GM19239 (cell line): ENCODE measurements around the gene COMMD7.

ENCODE experiments used
- DNase-seq: peaks from one replicate; pipeline ENCODE4 v3.0.0; 2011; ENCODE audit warnings: low spot score; ENCODE audit not compliant: insufficient read length
- FAIRE-seq: peaks from 2 replicates; lab custom pipeline; 2011; peaks lifted over from hg19 to GRCh38; lab: Jason Lieb, UNC

Gene COMMD7

GRCh38 chr20:32743237-32744112 lies at the start of gene COMMD7:
TSS of gene COMMD7 (minus strand) at chr20:32743467. CDS start at chr20:32743391, 76 bp downstream.
- FAIRE-seq (peak; percentile 23), DNase-seq (peak; percentile 55)

DNA sequence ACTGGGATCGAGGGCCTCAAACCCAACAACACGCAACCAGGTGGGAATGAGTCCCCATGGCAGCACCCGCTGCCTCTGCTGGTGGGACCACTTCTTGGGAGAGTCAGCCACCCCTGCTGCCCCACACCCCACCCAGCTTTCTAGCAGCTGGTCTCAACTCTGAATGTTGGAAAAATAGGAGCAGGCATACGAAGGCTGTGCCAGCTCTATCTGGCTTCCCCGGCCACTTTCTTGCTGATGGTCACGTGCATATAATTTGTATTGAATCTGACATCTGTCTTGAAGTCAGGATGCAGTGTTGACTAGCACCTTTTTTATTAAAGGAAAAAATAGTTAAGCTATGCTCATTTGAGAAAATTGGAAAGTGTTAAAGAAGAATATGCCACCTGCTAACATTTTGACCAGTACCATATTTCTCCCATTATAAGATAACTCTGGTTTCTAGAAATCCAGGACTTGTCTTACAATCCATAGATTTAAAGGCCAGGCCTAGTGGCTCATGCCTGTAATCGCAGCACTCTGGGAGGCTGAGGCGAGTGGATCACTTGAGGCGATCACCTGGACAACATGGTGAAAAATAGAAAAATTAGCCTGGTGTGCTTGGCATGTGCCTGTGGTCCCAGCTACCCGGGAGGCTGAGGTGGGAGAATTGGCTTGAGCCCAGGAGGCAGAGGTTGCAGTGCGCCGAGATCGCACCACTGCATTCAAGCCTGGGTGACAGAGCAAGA lies 49.6 kb upstream of the COMMD7 start:
- no peak for FAIRE-seq

DNA sequence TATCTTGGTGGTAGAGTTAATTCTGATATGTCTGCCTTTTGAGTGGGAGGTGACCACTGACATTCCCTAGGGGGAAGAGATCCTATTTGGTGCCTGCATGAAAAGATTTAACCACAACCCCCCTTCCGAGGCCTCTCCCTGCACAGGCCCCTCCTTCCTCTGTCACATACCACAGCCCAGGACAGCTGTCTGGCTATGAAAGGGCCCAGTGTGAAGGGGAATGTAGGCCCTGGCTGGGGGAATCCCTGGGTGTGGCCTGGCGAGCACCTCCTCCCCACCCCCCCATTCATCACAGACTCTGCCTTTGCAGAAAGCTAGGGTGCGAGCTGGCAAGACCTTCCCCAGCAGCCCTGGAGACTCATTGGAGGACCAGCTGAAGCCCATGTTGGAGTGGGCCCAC lies 49.0 kb upstream of the COMMD7 start:
- peak; percentile 63 for DNase-seq
- FAIRE-seq = no peak

More for the DNA sequence above, 49.6 kb upstream of the COMMD7 start:
- no peak for DNase-seq

DNA sequence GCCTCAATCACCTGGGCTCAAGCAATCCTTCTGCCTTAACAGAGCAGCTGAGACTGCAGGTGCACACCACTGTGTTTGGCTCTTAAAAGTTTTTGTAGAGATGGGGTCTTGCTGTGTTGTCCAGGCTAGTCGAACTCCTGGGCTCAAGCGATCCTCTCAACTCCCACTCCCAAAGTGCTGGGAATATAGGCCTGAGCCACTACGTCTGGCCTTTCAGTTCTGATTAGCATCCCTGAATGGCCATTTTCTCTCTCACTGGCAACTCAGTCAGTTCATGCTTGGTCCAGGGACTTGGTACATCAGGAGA lies 47.4 kb upstream of the COMMD7 start:
- DNase-seq (no peak), FAIRE-seq (no peak)

DNA sequence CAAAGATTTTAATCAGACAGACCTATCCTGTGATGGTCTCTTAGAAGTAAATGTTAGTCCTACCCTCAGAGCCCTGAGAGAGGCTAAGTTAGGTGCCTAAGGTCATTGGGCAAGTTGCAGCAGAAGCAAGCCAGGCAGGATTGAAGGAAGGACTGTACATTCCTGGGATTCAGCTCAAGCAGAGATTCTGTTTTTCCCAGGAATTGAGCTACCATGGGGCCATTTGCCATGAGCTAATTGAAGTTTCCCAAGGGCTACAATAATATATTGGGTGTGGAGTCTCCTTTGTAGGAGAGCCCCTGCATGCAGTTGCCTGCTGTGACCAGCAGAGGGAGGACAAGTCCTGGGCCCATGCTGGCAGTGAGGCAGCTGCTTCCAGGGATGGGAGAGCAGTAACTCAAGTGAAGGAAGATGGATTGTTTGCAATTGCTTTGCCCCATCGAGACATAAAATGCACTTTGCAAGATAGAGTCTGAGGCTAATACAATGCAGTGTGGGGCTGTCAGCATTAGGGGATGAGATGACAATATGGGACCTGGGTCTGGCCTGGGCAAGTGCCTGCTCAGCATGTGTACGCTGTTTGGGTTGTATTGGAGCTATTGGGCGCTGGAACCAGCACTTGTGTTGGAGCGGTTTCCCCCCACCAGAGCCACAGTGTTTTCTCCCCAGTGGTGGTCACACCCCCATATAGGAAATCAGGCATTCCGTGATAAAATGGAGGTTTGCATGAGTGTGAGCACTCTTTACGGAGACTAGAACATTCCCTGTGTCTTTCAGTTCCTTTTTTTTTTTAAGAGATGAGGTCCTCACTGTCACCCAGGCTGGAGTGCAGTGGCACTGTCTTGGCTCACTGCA lies 46.9 kb upstream of the COMMD7 start:
- peak; percentile 79 for DNase-seq
- FAIRE-seq = peak; percentile 67

- FAIRE-seq = no peak
- no peak for DNase-seq
Observed at GRCh38 chr20:32787168-32787567, 43.9 kb upstream of the COMMD7 start.

- no peak for FAIRE-seq
- no peak for DNase-seq
Observed at GRCh38 chr20:32786059-32786760, 42.9 kb upstream of the COMMD7 start.

DNA sequence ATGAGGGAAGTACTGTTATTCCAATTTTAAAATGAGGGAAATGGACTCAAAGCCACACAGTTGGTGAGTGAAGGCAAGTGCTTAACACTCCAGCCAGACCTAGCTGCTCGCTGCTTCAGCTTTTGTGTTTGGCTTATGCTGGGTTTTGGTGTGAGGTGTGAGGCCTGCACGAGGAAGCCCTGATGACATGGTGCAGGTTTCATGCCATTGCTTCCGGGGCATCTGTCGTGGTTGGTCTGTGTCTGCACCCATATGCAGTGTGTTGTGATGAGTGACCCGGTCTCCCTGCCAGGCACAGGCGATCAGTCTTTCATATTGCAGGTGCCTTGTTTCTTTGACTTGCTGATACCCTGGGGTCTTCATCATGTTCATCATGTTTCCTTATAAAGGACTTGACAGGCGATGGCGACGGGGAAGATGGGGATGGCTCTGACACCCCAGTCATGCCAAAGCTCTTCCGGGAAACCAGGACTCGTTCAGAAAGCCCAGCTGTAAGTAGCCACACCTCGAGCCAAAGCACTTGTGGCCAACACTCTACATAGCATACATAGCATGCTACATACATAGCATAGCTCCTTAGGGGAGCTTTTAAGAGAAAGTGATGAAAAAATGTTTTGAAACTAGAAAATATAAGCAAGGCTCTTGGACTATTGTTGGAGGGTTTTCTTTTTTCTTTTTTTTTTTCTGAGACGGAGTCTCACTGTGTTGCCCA lies 41.3 kb upstream of the COMMD7 start:
- DNase-seq (no peak), FAIRE-seq (no peak)

GRCh38 chr20:32780749-32781655 lies 37.7 kb upstream of the COMMD7 start:
- DNase-seq (no peak), FAIRE-seq (no peak)

DNA sequence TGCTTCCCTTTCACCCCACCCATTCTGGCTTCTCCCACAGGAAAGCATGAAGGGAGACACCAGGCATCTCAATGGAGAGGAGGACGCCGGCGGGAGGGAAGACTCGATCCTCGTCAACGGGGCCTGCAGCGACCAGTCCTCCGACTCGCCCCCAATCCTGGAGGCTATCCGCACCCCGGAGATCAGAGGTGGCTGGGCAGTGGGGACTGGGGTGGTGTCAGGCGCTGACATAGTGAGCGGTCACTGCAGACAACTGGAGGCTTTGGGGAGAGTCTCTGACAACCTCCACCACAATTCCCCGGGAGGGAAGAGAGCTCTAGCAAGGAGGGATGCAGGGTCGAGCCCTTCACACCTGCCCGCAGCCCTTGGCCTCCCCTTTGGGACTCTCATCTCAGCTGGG lies 37.0 kb upstream of the COMMD7 start:
- no peak for FAIRE-seq
- no peak for DNase-seq

- no peak for DNase-seq
- no peak for FAIRE-seq
Observed at GRCh38 chr20:32779500-32780211, 36.4 kb upstream of the COMMD7 start.

GRCh38 chr20:32777177-32777956 lies 34.1 kb upstream of the COMMD7 start:
- DNase-seq (no peak), FAIRE-seq (no peak)

GRCh38 chr20:32775336-32775991 lies 32.2 kb upstream of the COMMD7 start:
- FAIRE-seq = no peak
- DNase-seq = no peak

DNA sequence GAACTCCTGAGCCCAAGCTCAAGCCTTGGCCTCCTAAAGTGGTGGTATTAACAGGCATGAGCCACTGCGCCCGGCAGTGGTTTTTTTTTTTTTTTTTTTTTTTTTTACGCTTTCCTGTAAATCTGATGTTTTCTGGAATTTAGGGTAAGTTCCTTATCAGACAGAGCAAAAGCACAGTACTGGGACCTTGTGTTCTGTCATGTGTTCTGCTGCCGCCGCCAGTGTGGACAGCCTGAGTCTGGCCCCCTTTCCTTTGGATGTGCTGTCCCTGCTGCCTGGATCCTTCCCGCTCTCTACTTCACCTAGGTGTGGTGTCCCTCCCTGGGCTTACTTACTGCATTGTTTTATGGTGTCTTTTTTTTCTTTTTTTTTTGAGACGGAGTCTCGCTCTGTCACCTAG lies 30.6 kb upstream of the COMMD7 start:
- FAIRE-seq (no peak), DNase-seq (no peak)

GRCh38 chr20:32773223-32773622 lies 30.0 kb upstream of the COMMD7 start:
- no peak for DNase-seq
- no peak for FAIRE-seq

GRCh38 chr20:32772046-32772445 lies 28.8 kb upstream of the COMMD7 start:
- FAIRE-seq = no peak
- DNase-seq = no peak
